PC-9 (cell line): ENCODE results near the gene OR5H15.

Experiments
- EZH2 ChIP-seq: fragments of 200-600 bp; sonication (generic); IDR thresholded peaks from 2 replicates; pipeline ENCODE4 v1.8.0; 2017; ENCODE audit warnings: antibody characterized with exemption, low read depth
- TF ChIP-seq, protein P1 (sequence below): fragments of 200-600 bp; sonication (generic); conservative IDR thresholded peaks from 2 replicates; pipeline ENCODE4 v1.6.1; 2017; ENCODE audit warnings: mixed run types, antibody characterized with exemption, mild to moderate bottlenecking, moderate library complexity

- TF ChIP-seq, protein P1, sequence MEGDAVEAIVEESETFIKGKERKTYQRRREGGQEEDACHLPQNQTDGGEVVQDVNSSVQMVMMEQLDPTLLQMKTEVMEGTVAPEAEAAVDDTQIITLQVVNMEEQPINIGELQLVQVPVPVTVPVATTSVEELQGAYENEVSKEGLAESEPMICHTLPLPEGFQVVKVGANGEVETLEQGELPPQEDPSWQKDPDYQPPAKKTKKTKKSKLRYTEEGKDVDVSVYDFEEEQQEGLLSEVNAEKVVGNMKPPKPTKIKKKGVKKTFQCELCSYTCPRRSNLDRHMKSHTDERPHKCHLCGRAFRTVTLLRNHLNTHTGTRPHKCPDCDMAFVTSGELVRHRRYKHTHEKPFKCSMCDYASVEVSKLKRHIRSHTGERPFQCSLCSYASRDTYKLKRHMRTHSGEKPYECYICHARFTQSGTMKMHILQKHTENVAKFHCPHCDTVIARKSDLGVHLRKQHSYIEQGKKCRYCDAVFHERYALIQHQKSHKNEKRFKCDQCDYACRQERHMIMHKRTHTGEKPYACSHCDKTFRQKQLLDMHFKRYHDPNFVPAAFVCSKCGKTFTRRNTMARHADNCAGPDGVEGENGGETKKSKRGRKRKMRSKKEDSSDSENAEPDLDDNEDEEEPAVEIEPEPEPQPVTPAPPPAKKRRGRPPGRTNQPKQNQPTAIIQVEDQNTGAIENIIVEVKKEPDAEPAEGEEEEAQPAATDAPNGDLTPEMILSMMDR = no peak
- TF ChIP-seq EZH2 = no peak
Measured at GRCh38 chr3:98166396-98166795, at the start of gene OR5H15.
